GM12891 (cell line): Measurements from ENCODE around the gene NPR1.
"Not testable (repeated sequence)": the region's sequence is repeated elsewhere in the genome, so short reads cannot be mapped to it uniquely, and the experiment has no call there.

Experiments
- DNase-seq: peaks from one replicate; pipeline ENCODE4 v3.0.0; 2011; ENCODE audit warnings: low spot score; ENCODE audit not compliant: insufficient read length
- FAIRE-seq: peaks from 2 replicates; lab custom pipeline; 2011; peaks lifted over from hg19 to GRCh38; lab: Jason Lieb, UNC
- PAX5 ChIP-seq: IDR thresholded peaks from 2 replicates; pipeline ENCODE4 v1.6.1; 2011; ENCODE audit warnings: low read length, moderate library complexity, mild to moderate bottlenecking; ENCODE audit not compliant: insufficient read depth, severe bottlenecking
- POLR2A ChIP-seq: IDR thresholded peaks from 2 replicates; pipeline ENCODE4 v1.6.1; 2011; ENCODE audit warnings: low read depth, low read length, control low read depth
- POLR2AphosphoS5 ChIP-seq: IDR thresholded peaks from 2 replicates; pipeline ENCODE4 v1.6.1; 2011; ENCODE audit warnings: low read depth, low read length, control low read depth
- POU2F2 ChIP-seq: IDR thresholded peaks from 2 replicates; pipeline ENCODE4 v1.6.1; 2011; ENCODE audit warnings: low read depth, mild to moderate bottlenecking, control low read depth, low read length, moderate library complexity
- SPI1 ChIP-seq: IDR thresholded peaks from 2 replicates; pipeline ENCODE4 v1.6.1; 2011; ENCODE audit warnings: low read depth, low read length, control low read depth
- TAF1 ChIP-seq: IDR thresholded peaks from 2 replicates; pipeline ENCODE4 v1.6.1; 2011; ENCODE audit warnings: low read depth, low read length, control low read depth

NPR1 gene

DNA sequence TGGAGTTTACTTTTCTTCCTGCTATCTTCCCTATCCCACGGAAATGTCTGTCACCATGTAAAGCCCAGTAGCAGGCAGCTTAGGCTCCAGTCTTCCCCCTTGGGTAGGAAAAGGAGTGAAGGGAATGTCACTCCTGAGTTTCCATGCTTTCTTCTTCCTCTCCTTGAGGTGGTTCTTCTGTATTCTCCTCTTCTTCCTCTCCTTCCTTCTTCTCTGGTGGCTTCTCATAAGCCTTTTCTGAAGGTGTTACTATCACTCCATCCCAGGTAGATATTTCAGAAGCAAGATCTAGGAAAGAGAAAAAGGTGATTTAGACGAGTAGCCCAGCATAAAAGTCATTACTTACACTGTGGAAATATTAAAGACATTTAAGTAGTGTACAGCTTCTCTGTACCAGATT is 16.2 kb upstream of the NPR1 start:
- FAIRE-seq, result no peak

DNA sequence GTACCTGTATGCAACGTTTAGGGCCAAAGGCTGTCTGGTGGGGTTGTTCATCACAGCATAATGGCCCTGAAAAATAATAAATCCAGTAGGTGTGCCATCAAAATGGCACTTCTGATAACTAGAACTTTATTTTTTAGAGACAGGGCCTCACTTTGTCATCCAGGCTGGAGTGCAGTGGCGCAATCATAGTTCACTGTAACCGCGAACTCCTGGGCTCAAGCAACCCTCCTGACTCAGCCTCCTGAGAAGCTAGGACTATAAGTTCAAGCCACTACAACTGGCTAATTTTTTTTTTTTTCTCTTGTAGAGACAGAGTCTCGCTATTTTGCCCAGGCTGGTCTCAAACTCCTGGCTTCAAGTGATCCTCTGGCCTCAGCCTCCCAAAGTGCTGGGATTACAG is 15.3 kb upstream of the NPR1 start:
- TF ChIP-seq SPI1, result no peak
- TF ChIP-seq POLR2A, result no peak
- no peak for TF ChIP-seq POU2F2
- TF ChIP-seq TAF1, result no peak
- TF ChIP-seq PAX5, result no peak
- TF ChIP-seq POLR2AphosphoS5, result no peak
- DNase-seq (no peak), FAIRE-seq (no peak)

More for the DNA sequence above, 16.2 kb upstream of the NPR1 start:
- DNase-seq, result no peak
- TF ChIP-seq POLR2AphosphoS5, result no peak
- no peak for TF ChIP-seq PAX5
- TF ChIP-seq SPI1, result no peak
- TF ChIP-seq POLR2A, result no peak
- no peak for TF ChIP-seq TAF1
- TF ChIP-seq POU2F2, result no peak

DNA sequence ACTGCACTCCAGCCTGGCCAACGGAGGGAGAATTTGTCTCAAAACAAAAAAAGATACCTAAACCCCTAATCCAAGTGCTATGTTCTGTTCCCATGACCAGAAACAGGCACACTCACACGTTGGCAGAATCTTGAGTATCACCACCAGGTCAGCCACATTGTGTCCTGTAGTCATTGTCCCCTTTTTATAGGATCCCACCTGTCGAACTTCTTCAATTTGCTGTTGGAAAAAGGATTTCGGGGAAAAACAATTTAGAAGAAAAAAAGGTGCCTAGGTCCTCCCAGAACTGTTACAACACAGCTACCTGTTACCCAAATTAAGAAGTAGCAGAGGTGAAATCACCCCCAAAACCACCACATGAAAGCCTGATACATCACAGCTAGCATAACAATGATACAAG is 11.0 kb upstream of the NPR1 start:
- DNase-seq, result no peak
- no peak for FAIRE-seq
- TF ChIP-seq SPI1 (no peak), POU2F2 (no peak), TAF1 (no peak), POLR2AphosphoS5 (no peak), POLR2A (no peak), PAX5 (no peak)

DNA sequence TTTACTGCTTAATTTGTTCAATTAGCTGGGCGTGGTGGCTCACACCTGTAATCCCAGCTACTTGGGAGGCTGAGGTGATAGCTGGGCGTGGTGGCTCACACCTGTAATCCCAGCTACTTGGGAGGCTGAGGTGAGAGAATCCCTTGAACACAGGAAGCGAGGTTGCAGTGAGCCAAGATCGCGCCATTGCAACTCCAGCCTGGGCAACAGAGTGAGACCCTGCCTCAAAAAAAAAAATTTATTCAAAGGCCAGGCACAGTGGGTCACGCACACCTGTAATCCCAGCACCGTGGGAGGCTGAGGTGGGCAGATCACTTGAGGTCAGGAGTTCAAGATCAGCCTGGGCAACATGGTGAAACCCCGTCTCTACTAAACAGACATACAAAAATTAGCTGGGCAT is 9.8 kb upstream of the NPR1 start:
- DNase-seq, FAIRE-seq: not testable (repeated sequence)

DNA sequence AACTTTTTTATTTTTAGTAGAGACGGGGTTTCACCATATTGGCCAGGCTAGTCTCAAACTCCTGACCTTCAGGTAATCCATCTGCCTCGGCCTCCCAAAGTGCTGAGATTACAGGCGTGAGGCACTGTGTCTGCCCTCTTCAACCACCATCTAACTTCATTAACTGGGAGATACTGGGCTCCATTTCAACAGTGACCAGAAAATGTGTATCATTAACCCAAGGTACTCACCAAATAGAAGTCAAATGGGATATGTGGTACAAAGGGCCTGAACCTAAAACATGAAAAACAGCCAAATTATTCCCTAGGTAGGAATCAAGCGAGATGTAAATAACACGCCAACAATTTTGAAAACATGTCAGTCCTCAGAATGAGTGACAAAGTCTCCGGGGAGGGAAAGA is 8.9 kb upstream of the NPR1 start:
- TF ChIP-seq POU2F2 (no peak), POLR2A (no peak), PAX5 (no peak), SPI1 (no peak), POLR2AphosphoS5 (no peak), TAF1 (no peak)
- DNase-seq, result no peak

DNA sequence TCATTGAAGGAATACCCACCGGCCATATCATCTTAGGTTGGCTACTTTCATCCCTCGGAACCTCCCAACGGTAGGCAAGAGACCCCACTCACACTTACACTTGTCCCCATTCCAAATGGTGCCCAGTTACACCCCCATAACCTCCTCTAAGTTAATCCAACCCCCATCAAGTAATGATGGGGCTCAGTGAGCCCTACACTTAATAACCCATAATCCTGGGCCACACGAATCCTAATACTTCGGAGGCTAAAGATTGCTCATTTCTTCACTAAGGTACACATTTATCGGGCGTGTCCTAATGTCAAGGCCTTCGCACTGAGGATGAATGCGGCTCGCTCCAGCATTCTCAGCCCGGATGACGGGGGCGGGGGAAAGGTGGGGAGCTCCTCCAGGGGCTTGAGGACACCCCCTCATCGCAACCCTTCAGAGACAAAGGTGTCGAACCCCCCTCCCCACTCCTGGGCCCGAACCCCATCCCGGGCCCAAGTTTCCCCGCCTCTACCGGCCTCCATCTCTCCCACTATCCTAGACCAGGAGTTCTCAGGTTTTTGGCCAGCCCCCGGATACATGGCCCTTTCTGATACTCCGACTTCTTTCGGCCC is 8.1 kb upstream of the NPR1 start:
- peak; percentile 47 for FAIRE-seq
- DNase-seq, result no peak
- TF ChIP-seq POU2F2 (no peak), POLR2AphosphoS5 (no peak), SPI1 (no peak), TAF1 (no peak), PAX5 (no peak), POLR2A (no peak)

More for the DNA sequence above, 8.9 kb upstream of the NPR1 start:
- no peak for FAIRE-seq

DNA sequence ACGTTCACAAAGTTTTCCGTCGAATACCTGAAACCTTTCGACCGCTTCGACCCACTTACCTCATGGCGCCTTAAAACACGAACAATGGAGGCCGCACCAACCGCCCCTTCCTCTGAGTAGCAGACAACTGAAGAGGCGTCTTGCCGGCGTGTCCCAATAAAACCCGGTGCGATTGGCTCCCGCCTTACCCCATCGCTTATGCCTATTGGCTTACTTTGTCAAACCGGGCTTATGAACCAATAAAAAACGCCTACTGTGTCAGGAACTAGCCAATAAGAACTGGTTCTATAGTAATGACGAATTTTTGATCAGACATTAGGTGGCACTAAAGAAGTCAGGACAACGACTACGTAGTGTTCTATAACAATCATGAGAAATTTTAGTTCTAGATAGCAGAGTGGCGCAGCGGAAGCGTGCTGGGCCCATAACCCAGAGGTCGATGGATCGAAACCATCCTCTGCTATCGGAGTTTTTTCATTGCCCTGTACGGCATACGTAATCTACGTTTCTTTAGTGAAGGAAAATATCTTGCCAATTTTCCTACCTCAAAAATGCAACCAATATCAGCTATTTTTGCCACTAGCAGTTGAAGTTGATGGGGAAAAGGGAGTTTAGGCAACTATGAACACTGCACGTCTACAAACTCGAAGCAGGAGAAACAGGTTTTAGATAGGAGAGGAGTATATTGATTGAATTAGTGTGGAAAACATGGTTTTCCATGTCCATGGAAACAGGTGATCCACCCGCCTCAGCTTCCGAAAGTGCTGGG is 7.4 kb upstream of the NPR1 start, which contains the start of gene ILF2:
ILF2 (minus strand) TSS at position 135 of the 769 bp plus-strand sequence; CDS start at position 64, 71 bp downstream.
- FAIRE-seq (peak; percentile 94), DNase-seq (peak; percentile 89)
- TF ChIP-seq PAX5 (peak; percentile 42), SPI1 (no peak), TAF1 (peak; percentile 93), POLR2A (peak; percentile 95), POLR2AphosphoS5 (peak; percentile 94), POU2F2 (no peak)

DNA sequence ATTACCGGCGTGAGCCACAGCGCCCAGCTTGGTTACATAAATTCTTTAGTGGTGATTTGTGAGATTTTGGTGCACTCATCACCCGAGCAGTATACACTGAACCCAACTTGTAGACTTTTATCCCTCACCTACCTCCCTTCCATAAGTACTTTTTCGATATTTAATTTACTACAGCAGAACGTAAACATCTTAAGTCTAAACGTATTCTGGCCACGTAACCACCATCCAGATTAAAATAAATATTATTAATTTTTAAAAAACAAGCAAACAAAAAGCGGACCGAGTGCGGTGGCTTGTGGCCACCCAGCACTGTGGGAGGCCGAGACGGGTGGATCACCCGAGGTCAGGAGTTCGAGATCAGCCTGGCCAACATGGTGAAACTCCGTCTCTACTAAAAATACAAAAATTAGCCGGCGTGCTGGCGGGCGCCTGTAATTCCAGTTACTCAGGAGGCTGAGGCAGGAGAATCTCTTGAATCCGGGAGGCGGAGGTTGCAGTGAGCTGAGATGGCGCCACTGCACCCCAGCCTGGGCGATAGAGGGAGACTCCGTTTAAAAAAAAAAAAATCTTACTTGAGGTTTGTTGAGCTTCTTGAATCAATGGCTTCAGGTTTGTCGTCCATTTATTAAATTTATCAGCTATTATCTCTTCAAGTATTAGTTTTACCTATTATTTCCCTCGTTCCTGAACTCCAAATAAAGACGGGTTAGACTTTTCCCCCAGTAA is 6.7 kb upstream of the NPR1 start:
- FAIRE-seq, result not testable (repeated sequence)

DNA sequence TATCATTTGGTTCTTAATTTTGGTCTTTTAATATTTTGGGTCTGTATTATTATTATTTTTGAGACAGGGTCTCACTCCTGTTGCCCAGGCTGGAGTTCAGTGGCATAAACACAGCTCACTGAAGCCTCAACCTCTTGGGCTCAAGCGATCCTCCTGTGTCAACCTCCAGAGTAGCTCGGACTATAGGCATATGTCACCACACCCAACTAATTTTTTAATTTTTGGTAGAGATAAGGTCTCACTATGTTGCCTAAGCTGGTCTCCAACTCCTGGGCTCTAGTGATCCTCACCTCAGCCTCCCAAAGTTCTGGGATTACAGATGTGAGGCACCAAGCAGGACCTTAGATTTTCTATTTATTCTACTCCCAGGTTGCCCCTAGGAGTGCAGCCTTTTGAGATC is 5.0 kb upstream of the NPR1 start:
- DNase-seq (no peak), FAIRE-seq (no peak)
- no peak for TF ChIP-seq SPI1
- no peak for TF ChIP-seq POLR2A
- TF ChIP-seq POU2F2, result no peak
- TF ChIP-seq PAX5, result no peak
- TF ChIP-seq TAF1, result no peak
- TF ChIP-seq POLR2AphosphoS5, result no peak

More for the DNA sequence above, 6.7 kb upstream of the NPR1 start:
- DNase-seq, result not testable (repeated sequence)
